Measurements from ENCODE around the gene SDK1.
"Not testable (repeated sequence)": the region's sequence is repeated elsewhere in the genome, so short reads cannot be mapped to it uniquely, and the experiment has no call there.

SDK1 gene

GRCh38 chr7:3937605-3938004 is 636.6 kb downstream of the SDK1 start:
- no peak for DNase-seq

GRCh38 chr7:3941706-3942105 is 640.7 kb downstream of the SDK1 start:
- DNase-seq, result not testable (repeated sequence)

DNA sequence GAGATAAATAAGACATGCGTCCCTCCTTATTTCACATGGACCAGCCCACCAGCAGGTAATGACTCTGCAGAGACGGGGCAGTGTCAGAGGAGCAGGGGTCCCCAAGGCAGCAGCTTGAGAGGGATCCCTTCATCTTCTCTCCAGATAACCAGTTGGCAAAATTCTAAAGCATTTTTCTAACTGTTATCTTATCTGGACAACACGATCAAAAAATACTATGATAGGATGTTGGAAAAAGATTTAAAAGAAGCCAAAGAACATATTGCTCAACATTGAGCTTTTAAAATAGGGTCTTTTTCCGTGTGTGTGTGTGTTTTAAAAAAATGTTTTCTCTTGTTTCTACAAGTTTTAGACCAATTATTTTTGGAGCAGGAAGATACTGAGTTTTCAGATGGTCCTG is 641.2 kb downstream of the SDK1 start:
- DNase-seq, result no peak

GRCh38 chr7:3942816-3943745 is 642.0 kb downstream of the SDK1 start:
- no peak for DNase-seq

- DNase-seq, result no peak
Observed at GRCh38 chr7:3943779-3944520, 642.9 kb downstream of the SDK1 start.

- no peak for DNase-seq
Observed at GRCh38 chr7:3949242-3949640, 648.2 kb downstream of the SDK1 start.

GRCh38 chr7:3950249-3950648 is 649.2 kb downstream of the SDK1 start:
- no peak for DNase-seq

- no peak for DNase-seq
Observed at GRCh38 chr7:3951316-3952055, 650.4 kb downstream of the SDK1 start.

DNA sequence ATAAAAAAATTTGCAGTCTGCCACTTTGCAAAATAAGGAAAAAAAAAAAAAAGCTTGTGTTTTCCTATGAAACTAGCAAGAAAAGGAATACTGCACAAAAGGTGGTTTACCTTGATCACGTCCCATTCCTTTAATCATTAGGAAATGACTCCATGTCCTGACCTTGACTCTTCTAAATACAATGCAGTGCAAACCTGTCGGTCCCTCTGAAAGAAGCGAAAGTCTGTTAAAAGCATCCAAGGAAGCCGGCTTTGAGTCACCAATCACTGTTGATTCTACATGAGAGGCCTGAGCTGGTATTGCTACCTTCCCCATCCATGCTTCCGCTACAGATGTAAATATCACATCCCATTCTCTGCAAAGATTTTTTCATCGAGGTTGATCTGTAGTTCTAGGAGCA is 652.1 kb downstream of the SDK1 start:
- no peak for DNase-seq

- DNase-seq, result no peak
Observed at GRCh38 chr7:3953946-3954345, 652.9 kb downstream of the SDK1 start.

DNA sequence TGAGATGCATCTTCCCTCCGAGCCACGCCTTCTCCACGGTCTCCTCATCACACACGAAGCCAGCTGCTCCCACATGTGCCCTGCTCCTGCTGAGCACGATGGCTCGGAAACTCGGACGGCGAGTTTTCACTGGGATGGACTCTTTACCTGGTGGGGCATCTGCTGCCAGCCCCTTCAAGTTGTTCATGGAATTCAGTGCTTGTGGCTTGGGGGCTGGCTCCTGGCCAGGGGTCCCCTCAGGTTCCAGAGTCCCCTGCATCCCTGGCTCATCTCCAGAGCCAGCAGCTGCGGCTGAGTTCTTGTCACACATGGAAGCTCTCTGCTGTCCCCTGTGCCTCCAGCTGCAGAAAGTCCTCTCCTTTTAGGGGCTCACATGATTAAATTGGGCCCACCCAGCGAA is 654.0 kb downstream of the SDK1 start:
- no peak for DNase-seq

DNA sequence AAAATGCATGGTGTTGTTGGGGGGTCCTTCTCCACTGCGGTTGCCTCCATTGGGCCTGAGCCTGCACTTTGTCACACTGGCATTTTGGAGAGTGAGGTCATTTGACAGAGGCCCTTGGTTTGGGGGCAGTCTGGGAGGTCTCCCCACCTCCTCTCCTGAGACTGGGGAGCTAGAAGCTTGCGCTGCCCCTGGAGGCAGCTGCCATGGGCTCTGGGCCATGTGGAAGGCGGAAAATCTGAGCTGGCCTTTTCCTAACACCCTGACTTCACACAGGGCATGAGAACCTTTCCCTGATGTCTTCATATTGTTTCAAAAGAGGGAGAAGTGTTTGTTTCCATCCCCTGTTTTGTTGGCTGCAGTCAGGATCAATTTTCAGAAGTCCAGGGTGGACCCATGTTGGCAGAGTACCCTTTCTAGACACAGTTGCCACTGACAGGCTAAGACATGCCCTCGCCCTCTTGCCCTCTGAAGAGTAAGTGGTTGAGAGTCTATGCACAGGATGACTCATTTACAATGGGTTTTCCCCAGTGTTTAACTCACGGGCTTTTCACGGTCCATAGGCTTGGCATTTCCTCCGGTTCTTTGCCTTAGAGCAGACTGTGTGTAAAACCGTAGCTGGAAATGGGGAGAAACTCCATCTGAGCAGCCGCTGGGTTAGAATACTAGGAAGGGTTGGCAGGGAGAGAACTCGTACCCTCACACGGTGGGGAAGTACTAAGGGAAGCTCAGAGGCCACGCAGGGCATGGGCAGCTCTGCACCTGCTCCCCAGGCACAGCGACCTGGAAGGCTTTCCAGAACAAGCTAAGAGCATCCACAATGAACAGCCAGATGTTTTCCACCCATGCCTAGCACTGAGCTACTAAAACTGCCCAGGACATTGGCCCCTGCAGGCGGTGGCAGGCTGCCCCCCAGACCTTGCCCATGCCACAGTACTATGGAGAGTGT is 655.0 kb downstream of the SDK1 start:
- no peak for DNase-seq

- DNase-seq, result no peak
Observed at GRCh38 chr7:3956949-3957348, 655.9 kb downstream of the SDK1 start.

- no peak for DNase-seq
Observed at GRCh38 chr7:3957472-3958108, 656.5 kb downstream of the SDK1 start.

DNA sequence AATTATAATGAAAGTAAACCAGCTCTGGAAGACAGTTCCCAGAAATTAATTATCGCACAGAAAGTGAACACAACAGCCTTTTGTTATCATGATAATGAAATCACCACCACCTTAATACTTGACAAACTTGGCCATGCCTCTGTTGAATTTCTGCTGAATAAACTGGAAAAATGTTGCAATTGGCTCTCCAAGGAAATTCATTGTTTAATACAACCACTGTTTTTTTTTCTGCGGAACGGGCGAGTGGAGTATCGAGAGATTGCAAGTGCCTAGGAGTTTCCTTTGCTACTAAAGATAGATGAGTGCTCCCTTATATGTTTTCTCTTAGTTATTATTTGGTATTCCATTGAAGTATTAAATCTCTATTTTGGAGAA is 657.0 kb downstream of the SDK1 start:
- no peak for DNase-seq

- no peak for DNase-seq
Observed at GRCh38 chr7:3959364-3959763, 658.3 kb downstream of the SDK1 start.

DNA sequence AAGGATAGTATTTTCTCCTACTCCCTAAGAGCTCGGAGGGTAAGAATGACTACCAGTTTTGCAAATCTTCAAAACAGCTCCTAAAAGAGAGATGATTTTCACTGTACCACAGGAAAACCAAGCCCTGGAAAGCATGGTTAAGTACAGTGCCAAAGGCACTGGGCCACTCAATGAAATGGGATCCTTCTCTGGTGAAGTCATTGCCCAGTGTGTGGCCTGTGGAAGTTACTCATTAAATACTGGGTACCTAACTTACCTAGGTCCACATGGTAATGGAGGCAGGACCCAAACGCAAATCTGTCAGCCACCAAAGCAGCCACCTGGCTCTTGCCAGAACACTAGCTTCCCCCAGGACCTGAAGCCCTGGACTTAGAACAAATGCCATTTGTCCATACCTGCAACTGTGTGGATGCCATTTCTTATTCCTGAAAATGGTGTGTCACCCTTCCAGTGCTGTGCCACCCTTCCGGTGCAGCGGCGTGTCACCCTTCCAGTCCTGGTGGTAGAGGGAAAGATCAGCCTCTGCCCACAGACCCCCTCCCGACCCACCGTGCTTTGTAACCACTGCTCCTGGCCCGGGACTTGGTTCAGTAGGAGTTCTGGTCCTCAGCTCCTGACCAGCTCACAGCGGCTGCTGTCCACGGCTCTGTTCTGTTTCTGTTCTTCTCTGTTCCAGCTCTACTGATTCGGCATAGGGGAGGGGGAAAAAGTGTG is 659.2 kb downstream of the SDK1 start:
- DNase-seq, result no peak

GRCh38 chr7:3960942-3961341 is 659.9 kb downstream of the SDK1 start:
- no peak for DNase-seq

- no peak for DNase-seq
Observed at GRCh38 chr7:3961857-3962503, 660.9 kb downstream of the SDK1 start.

DNA sequence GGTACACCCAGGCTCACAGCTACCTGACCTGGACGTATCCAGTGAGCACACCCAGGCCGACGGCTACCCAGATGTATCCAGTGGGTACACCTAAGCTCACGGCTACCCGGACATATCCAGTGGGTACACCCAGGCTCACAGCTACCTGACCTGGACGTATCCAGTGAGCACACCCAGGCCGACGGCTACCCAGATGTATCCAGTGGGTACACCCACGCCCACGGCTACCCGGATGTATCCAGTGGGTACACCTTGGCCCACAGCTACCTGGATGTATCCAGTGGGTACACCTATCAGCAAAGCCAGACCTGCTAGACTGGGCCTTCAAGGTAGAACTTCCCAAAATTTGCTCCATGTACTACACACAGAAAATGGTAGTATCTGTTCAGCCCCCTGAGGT is 662.7 kb downstream of the SDK1 start:
- not testable (repeated sequence) for DNase-seq
